Measurements from ENCODE around the gene MYH10.

GRCh38 chr17:8453326-8453725, 177.2 kb downstream of the MYH10 start:
- TF ChIP-seq CTCF (IDR thresholded peaks at IDR 0.05) (no peak), POLR2A (IDR thresholded peaks at IDR 0.05) (no peak)
